Tibial nerve (tissue), 3 donors: ENCODE data around the gene ZC3H7B.

Experiments used
- CTCF ChIP-seq, 5 experiments: fragments of 200-600 bp in 3 of 5; fragments of 450-650 bp in 2 of 5; sonication (generic) in 3 of 5; IDR thresholded peaks; one replicate each; pipeline ENCODE4 v1.5.1; 2016 to 2019; ENCODE audit warnings: antibody characterized with exemption in 5 of 5, mild to moderate bottlenecking in 3 of 5, moderate library complexity in 2 of 5
- POLR2A ChIP-seq, 2 donors: fragments of 450-650 bp; IDR thresholded peaks; one replicate each; pipeline ENCODE4 v1.6.1; 2017; ENCODE audit warnings: antibody characterized with exemption in 2 of 2, mild to moderate bottlenecking in 2 of 2, moderate library complexity in 2 of 2

GRCh38 chr22:41355895-41356294, 54.6 kb downstream of the ZC3H7B start:
- TF ChIP-seq CTCF (IDR thresholded peaks at IDR 0.05) (no peak), POLR2A (IDR thresholded peaks at IDR 0.05) (no peak)
